GM21367 (cell line): ENCODE results near the gene TAAR8.
A peak's percentile ranks its signal among the peaks of the same experiment; 100 is the strongest.
"Not testable (repeated sequence)": the region's sequence is repeated elsewhere in the genome, so short reads cannot be mapped to it uniquely, and the experiment has no call there.

ENCODE experiments used
- ATAC-seq: cut with Tn5 transposase; IDR thresholded peaks from one replicate; pipeline ENCODE4 v1.9.1; 2021; ENCODE audit not compliant: unreplicated experiment

The TAAR8 gene, protein sequence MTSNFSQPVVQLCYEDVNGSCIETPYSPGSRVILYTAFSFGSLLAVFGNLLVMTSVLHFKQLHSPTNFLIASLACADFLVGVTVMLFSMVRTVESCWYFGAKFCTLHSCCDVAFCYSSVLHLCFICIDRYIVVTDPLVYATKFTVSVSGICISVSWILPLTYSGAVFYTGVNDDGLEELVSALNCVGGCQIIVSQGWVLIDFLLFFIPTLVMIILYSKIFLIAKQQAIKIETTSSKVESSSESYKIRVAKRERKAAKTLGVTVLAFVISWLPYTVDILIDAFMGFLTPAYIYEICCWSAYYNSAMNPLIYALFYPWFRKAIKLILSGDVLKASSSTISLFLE

DNA sequence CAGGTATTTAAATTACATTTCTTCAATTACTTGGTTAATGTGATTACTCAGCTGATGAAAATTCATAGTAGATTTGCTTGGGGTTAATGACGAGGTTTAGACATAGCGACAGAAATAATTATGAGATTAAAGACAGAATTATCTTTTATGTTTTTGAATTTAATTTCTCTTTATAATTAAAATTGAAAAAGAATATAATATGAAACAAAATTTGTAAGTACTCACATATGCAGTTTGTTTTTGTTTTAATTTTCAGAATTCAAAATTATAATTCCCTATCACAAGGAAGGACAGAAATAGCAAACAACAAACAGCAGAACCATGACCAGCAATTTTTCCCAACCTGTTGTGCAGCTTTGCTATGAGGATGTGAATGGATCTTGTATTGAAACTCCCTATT lies at the start of gene TAAR8:
Gene TAAR8, plus strand, starts transcription at position 301 of the 400 bp plus-strand sequence. Its CDS starts 21 bp downstream, at position 322.
- no peak for ATAC-seq

DNA sequence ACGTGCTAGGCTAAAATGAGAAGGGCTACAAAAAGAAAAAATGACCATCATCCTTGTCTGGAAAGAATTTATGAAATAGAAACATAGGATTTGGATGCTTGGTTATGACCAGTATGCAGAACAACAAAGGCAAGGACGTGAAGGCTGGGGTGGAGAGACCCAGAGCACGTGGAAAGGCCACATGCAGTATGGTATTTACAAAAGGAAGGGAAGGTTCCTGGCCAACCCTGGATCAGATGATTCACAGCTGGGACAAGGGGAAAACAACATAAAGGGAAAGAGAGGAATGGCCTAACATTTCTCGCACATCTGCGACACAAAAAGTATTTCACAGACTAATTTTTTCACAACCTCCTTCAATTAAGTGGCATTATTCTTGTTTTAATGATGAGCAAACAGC lies 47.7 kb upstream of the TAAR8 start:
- ATAC-seq: no peak

DNA sequence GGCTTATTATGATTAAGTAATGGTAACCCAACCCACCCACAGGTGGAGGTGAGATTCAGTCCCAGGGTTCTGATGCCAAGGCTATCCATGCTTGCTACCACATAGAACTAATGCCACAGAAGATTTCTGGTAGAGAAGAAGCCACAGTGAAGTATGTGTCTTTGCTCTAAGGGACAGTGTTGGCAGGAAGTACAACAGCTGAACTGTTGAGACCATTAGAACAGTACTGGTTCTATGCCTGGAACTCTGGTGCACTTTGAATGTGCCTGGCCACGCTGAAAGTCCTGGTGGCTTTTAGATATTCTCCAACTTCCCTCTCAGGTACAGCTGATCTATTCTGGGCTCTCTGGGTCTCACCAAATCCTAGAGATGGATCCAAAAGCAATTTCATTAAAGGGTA lies 47.3 kb upstream of the TAAR8 start:
- ATAC-seq: no peak

DNA sequence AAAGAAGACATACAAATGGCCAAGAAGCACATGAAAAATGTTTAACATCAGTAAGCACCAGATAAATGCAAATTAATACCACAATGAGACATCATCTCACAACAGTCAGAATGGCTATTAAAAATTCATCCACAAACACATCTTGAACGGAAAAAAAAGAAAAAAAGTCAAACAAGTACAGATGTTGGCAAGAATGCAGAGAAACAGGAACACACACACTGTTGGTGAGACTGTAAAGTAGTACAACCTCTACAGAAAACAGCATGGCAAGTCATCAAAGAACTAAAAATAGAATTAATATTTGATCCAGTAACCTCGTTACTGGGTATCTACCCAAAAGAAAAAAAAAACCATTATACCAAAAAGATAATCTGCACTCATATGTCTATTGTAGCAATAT lies 46.0 kb upstream of the TAAR8 start:
- no peak for ATAC-seq

DNA sequence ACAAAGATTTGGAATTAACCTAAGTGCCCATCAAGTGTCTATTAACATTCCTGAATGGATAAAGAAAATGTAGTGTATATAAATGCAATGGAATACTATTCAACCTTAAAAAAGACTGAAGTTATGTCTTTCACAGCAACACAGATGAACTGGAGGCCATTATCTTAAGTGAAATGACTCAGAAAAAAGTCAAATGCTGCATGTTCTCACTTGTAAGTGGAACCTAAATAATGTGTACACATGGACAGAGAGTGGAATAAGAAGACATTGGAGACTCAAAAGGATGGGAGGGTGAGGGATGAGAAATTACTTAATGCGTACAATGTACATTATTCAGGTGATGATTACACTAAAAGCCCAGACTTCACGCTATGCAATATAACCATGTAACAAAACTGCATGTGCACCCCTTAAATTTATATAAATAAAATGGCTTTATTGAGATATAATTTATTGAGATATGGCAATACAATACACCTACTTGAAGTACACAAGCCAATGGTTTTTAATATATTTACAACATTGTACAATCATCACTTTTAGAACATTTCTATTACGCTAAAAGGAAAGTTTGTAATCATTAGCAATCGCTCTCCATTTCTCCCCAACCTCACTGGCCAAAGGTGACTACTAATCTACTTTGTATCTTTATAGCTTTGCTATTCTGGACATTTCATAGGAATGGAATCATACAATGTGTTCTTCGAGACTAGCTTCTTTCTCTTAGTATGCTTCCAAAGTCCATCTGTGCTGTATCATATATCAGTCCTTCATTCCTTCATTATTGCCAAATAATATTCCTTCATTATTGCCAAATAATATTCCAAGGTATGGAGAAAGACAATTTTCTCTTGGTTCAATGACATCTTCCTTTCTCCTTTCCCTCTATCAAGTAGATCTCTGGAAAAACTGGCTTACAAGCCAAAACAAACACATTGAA lies 45.3 kb upstream of the TAAR8 start:
- ATAC-seq: no peak

DNA sequence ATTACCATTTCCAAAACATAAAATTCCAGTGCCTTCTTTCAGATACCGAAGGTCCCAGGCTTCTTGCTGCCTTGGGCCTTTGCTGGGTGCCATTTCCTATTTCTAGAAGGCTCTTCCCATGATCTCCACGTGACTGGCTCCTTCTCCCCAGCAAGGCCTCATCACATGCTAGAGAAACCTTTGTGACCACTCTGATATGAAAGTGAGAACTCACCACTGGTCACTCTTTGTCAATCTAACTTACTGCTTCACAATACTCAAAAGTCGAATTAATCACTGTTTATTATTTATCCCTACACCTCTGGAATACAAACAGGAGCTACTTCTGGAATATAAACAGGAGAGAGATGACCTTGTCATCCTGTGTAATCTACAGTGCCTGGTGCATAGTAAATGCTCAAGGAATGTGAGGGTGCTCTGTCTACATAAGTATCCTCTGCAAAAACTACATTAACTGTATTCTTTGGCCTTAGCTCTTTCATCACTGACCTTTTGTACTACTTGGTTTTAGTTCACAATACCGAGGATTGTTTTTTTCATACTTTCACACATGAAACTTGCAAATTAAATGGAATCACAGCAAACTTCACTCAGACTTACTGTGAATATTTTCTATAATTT lies 41.2 kb upstream of the TAAR8 start:
- ATAC-seq: no peak

DNA sequence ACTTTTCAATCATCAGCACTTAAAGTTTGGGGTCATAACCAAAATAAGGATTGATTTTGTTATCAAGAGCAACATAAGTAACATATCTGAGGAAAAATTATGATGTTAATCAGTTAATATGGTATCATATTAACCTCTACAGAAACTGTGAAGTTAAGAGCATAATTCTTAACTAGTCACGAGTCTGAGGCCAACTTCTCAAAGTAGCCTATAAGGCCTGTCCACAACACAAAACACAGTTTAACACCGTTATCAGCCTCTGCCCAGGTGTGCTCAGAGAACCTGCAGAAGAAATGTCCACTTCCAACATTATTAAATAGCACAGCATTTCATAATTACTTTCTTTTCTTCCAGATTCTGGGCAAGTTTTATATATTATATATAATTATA lies 40.6 kb upstream of the TAAR8 start:
- no peak for ATAC-seq

DNA sequence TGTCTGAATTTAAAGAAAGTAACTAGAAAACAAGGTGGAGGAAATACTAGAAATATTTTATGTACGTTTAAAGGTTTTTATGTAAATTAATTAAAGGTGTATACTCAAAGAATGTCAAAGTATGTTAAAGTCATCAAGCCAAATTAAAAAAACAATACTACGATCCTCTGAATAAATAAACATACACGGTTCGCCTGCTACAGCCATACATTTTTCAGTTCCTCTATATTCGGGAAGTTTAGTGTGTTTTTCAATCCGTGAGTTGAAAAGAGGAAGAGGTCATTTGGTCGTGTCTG lies 40.2 kb upstream of the TAAR8 start:
- no peak for ATAC-seq

DNA sequence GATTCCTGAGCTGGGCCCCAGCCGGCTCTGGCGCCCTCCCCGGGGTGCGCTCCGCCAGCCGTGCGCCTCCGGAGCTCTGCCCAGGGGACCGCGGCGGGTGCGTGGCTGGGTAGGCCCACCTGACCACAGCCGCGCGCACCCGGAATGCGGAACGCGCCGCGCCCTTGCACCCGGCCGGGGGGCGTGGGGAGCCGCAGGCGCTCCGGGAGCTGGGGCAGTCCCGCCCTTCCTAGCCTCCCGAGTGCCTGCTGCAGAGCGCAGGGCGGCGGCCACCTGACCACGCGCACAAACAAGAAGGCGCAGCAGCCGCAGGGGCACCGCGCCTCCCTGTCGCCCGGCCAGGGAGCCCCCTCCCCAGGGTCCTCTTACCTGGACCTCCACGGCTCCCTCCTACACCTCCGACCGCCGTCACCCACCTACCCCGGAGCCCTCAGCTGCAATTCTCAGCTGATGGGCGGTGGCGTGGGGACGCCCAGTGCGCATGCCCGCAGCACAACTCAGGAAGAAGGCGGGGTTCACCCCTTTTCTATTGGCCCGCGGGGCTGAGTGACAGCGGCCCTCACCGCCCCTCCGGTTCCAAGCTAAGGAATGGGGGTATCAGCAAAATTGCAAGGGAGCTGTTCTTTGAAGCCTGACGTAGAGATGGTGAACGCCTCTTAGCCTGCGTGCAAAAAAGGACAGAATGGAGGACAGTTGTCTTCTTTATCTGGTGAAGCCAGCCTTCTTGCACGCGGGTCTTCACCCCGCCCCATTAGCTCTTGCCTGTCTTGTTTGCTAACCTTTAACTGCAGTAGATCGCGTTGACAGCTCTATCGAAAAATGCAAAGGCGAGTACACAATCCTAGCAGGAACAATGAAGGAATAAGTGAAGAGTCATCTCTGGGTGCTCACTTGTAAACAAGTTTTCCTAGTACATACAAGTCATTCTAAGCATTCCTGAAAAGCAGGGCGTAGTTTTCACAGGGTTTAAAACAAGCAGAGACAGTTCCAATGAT lies 39.5 kb upstream of the TAAR8 start, which contains the start of gene STX7:
Gene STX7, minus strand, starts transcription at position 479 of the 995 bp plus-strand sequence. CDS start 9,586 bp downstream, outside the sequence.
- ATAC-seq: peak; percentile 86

DNA sequence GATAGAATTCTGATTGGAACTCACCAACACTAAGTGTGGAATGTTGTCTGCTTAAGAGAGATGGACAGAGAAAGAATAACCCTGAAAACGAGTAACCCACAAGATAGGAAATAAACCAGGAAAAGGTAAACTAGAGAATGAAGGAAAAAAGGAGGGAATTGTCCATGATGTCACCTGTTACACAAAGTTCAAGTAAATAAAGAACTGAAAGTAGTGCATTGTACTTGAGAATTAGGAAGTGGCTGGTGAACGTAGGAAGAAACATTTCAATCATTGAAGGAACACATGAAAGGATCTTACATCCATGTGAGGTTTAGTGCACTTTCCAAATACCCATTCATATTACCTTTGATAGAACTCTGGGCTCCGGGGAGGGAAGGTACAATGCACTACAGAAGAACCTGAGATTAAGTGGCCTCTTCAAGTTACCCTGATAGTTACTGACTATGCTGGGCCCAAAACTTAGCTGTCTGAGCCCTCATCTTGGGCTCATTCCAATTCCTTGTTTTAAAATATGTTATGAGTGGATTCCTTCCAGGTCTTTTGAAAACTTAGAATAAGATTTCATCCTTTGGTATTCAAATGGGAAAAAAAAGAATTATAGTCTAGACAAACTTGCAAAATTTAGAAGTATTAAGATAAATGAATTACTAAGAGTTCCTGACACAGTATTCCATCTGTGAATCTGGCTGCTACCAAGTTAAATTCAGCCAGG lies 38.5 kb upstream of the TAAR8 start:
- no peak for ATAC-seq

DNA sequence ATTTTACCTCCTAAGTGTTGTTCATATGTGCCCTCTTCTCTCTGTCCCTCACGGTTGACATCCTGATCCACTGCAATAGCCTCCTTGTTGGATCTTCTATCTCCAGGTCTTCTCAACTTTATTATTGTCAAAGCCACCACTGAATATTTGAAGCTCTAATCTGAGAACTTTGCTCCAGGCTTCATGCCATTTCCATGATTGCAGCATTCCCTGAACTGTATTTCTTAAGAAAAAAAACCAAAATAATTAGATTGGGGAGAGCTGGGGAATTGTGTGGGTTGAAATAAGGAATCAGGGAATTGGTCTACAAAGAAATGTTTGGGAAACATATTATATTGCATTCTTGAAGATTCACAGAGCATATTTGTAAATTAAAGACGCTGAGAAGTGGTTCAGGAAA lies 37.1 kb upstream of the TAAR8 start:
- ATAC-seq: no peak

DNA sequence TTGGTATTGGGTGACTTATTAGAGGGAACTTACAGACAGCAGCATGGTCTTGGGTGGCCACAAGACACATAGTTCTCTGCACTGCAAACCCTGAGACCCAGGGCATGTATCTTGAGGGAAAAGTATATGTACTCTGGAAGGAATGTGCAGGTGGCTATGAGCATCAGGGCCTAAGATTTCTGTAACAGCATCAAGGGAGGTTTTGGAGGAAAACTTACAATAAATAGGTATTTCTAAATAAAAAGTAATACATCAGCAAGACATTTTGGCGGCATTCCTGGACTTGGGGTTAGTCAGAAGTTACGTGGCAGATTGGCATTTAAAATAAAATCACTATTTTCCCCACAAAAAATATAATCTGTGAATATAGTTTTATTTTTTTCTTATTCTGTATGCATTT lies 31.5 kb upstream of the TAAR8 start:
- ATAC-seq: no peak

DNA sequence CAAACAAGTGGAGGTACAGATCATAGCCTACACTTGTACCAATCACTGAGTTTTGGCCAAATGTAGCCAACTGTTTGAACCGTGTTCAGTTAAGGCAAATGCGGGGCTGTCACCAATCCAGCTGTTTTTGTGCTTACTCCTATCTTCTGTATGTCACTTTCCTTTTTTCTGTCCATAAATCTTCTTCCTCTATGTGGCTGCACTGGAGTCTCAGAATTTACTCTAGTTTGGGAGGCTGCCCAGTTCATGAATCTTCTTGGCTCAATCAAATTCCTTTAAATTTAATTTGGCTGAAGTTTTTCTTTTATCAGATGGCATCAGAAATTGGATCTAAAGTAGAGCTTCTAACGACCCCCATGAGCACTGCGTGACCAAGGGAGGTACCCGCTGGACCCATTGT lies 27.8 kb upstream of the TAAR8 start:
- no peak for ATAC-seq

DNA sequence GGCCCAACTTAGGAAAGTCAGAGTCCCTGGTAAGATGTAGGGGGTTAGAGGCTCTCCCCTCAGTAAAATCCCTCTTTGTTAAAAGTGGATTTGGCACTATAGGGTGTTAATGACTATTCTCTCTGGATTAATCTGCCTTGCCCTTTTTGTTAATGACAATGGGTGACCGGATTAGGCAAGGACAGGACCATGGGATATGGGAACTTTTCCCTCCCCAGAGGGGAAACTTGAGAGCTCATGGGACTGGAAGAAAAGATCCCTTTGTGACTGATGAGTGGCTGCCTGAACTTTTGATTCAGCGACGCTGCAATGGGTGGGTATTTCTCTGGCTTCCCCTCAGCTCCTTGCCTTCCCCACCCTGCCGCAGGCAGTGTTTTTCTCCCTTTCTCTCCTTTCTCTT lies 26.6 kb upstream of the TAAR8 start:
- no peak for ATAC-seq

DNA sequence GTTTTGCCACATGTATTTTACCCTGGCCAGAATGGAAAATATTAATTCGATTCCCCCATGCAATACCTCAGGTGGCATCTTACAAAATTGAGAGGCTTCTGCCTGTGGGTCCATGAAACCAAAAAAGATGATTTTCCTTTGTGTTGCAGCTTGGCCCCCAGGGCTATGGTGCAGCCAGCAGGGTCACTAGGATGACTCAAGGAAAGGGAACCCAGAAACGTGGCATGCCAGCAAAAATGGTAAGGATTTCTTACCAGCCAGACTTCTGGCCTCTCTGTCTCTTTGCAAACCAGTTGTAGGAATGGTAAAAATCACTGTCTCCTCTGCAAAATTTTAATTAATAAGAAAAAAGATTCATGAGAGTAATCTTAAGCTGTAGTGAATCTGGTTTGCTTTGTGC lies 26.0 kb upstream of the TAAR8 start:
- ATAC-seq: no peak

DNA sequence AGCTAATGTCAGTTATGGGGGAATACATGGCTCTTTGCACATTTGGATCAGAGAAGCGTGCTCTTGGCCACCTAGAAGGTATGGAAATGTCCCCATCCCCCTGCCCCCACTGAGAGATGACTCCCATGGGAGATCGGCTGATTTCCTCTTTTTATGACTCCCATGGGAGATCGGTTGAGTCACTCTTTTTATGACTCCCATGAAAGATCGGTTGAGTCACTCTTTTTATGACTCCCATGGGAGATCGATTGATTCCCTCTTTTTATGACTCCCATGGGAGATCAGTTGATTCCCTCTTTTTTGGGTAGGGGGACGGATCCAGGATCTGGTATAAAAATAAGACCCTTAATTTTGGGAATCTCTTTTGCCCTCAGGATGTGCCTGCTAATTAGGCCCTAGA lies 24.7 kb upstream of the TAAR8 start:
- ATAC-seq: no peak

DNA sequence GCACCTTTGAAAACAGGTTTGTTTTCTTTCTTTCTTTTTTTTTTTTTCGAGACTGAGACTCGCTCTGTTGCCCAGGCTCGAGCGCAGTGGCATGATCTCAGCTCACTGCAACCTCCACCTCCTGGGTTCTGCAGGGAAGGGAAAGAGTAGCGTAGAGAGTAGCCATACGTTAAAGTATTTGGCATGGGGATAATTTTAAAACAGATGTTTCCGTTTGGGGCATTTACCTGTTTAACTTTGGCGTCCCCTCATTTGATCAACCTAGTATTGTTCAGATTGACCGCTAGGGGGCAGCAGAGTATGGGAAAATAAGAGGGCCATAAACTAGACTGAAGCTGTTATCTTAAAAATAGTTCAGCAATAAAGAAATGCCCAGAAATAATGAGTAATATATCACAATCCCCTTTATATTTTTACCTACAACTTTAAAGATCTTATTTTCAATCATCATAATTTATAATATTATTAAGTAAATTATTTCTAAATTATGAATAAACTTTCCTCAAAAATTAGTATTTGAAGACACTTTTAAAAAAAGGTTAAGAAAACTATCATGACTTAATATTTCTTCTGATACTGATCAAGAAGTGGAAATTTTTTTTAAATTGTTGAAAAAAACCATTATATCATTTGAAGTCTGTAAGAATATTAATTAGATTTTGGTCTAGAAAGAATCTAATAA lies 22.0 kb upstream of the TAAR8 start:
- ATAC-seq: peak; percentile 93

DNA sequence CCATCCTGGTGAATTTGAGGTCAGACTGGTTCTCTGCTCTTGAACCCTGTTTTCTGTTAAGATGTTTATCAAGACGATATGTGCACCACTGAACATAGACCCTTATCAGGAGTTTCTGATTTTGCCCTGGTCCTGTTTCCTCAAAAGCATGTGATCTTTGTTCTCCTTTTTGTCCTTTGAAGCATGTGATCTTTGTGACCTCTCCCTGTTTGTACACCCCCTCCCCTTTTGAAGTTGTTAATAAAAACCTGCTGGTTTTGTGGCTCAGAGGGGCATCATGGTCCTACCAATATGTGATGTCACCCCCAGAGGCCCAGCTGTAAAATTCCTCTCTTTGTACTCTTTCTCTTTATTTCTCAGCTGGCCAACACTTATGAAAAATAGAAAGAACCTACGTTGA lies 17.9 kb upstream of the TAAR8 start:
- not testable (repeated sequence) for ATAC-seq

DNA sequence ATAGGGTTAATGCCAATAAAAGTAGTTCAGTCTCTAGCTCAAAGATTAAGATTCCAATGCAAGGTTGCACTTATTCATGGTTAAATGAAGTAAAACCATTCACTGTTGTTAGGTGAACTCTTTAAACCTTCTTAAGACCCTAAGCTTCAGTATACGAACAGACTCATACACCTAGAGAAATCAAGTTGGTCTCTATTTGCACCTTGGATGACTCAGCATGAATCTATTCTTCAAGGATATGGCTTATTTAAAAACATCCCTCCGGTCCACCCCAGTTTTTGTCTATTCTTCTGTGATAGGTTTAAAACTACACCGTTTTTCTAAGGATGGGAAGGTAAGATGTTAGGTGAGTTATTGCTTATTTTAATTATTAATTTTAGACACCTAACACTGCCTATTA lies 15.3 kb upstream of the TAAR8 start:
- ATAC-seq: no peak
